ENCODE measurements around the gene CHI3L2.

DNA sequence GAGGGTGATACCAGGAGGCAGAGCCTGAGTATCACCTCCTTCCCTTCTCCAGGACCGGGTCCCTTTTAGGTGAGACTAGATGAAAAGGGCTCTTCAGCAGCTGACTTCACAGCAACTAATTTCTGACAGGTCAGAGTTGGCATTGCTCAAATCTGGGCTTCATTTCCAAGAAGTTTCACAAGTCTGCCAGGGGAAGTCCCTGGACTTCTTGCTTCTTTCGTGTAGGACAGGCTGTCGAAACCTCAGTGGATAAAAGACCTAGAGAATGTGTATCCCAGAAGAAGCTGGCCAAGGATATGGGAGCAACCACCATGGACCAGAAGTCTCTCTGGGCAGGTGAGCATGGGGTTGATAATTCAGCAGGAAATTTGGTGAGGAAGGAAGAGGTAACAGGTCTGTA is at the start of gene CHI3L2:
- TF ChIP-seq ZFX (IDR thresholded peaks at IDR 0.05) = no peak
- TF ChIP-seq, protein P1, sequence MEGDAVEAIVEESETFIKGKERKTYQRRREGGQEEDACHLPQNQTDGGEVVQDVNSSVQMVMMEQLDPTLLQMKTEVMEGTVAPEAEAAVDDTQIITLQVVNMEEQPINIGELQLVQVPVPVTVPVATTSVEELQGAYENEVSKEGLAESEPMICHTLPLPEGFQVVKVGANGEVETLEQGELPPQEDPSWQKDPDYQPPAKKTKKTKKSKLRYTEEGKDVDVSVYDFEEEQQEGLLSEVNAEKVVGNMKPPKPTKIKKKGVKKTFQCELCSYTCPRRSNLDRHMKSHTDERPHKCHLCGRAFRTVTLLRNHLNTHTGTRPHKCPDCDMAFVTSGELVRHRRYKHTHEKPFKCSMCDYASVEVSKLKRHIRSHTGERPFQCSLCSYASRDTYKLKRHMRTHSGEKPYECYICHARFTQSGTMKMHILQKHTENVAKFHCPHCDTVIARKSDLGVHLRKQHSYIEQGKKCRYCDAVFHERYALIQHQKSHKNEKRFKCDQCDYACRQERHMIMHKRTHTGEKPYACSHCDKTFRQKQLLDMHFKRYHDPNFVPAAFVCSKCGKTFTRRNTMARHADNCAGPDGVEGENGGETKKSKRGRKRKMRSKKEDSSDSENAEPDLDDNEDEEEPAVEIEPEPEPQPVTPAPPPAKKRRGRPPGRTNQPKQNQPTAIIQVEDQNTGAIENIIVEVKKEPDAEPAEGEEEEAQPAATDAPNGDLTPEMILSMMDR (conservative IDR thresholded peaks at IDR 0.05) = no peak
